HG03432 (cell line): Measurements from ENCODE around the gene SRRM4.

Experiments used
- ATAC-seq: cut with Tn5 transposase; IDR thresholded peaks from one replicate; pipeline ENCODE4 v1.9.1; 2021; ENCODE audit warnings: mild to moderate bottlenecking, moderate library complexity; ENCODE audit not compliant: unreplicated experiment

Gene SRRM4

DNA sequence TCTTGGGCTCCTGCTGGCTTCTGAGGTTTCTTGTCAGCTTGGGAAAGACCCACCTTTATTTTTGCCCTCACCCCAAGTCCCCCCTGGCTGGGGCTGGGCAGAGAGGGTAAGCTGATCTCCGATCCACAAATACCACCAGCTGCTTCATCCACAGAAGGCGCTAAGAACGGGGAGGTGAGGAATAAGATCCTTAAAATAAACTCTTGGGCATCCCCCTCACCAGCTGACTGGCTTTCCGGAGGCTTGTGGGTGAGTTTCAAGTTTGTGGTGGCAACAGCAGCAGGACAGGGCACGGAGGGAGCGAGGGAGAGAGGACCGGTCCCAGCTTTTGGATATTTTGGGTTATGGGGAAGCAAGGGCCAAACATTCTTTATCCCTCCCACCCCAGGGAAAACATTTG is 176.6 kb downstream of the SRRM4 start:
- ATAC-seq, result no peak

DNA sequence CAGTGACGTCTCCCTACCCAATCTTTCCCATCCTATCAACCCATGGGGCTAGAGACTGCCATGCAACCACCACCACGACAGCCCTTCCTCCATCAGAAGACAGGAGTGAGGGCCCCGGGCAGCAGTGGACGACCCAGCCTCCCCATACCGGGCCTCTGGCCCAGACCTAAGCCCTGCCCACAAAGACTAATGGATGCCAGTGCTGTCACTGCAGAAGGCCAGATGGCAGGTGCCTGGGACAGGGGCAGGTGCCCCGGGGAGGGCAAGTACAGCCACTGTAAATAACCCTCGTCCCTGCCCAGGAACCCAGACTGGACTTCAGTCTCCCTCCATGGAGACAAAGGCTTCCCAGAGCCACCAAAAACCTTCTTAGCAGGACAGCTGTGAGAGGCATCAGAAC is 177.1 kb downstream of the SRRM4 start:
- no peak for ATAC-seq

DNA sequence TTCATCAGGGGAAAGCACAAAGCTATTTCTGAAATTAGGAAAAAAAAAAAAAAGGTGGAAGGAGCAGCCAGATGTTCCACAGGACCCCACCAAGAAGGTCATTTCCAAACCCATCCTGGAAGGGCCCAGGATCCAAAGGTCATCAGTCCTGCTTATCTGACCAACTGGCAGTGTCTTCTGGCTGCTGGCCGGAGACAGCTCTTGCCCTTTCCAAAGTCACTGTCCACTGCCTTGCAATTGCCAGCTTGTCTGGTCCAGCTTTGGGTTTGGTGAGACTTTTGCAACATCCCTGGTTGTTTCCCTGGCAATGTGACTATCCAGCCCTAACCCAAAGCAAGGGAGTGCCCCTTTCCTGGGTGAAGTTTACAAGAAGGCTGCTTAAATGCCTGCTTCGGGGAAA is 178.5 kb downstream of the SRRM4 start:
- ATAC-seq, result no peak

DNA sequence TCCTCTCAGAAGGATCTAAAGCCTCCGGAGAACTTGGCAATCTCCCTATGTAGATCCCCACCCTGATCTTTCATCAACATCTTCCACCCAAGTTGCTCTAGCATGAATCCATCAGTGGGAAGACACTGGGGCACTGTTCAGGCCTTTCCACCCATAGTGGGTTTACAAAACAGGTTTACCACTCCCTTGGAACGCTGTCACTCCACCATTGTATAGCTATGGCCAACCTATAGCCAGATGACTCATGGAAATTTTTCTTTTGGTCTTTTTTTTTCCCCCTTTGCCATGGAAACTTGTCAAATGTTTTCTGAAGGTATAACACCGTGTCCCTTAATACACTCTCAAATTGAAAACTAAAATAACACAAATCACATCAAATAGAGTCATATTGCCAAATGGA is 186.6 kb downstream of the SRRM4 start:
- no peak for ATAC-seq

DNA sequence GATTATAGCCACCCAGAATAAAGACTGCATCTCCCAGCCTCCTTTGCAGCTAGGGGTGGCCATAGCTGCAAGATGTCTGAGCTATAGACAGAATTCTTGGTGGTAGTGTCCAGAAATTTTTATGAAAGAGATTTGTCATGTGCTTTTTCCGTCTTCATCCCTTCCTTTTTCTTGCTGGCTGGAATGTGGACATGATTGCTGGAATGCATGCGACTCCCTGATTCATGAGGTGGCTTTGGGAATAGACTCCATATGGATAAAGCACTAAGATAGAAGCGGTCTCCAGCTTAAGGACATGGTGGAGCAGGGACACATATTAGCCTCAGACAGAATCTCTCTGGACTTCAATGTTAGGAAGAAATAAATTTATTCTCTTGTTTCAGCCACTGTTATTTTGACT is 187.4 kb downstream of the SRRM4 start:
- ATAC-seq, result no peak

DNA sequence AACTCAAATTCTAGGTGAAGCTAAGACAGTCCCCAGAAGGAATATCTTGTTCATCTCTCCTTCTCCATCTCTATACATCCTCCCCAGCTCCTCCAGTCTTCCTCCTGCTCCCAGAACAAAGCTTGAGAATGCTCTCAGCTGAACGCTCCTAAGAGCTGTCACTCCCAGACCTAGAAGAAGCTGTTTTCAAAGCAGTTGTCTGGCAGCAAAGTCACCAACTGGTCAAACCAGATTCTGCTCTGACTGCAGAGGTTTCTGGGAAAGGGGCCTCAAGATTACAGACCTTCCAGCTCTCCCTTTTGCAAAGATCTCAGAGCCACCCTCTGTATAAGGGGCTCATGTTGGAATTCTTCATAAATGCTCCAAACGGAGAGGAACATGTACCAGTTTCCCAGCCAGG is 187.8 kb downstream of the SRRM4 start:
- ATAC-seq, result no peak

DNA sequence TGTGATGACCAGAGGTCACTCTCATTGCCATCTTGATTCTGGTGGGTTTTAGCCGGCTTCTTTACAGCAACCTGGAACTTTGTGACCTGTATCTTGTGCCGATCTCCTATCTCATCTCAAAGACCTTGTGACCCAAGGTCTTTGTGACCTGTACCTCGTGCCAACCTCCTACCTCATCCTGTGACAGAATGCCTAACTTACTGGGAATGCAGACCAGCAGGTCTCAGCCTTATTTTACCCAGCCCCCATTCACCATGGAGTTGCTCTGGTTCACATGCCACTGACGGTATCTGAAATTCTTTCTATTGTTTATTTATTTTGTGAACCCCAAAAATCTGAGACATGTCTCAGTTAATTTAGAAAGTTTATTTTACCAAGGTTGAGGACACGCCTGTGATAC is 189.9 kb downstream of the SRRM4 start:
- no peak for ATAC-seq

DNA sequence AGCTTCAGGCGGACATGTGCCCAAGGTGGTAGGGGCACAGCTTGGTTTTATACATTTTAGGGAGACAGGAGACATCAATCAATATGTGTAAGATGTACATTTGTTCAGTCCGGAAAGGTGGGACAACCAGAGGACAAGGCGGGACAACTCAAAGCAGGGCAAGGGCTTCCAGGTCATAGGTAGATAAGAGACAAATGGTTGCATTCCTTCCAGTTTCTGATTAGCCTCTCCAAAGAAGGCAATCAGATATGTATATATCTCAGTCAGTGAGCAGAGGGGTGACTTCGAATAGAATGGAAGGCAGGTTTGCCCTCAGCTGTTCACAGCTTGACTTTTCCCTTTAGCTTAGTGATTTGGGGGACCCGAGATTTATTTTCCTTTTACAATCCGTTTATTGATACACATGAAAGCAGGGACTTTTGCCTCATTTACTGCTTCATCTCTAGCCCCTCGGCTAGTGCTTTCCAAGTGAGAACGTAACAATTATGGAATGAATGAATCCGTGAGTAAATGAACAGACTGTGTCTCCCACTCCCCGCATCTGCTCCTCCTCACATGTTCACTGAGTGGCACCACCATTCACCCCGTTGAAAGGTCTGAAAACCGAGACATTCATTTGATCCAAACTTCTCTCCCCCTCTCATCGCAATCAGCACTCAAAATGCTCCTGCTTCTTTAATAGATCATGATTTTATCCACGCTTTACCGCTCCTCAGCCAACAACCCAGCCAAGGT is 190.5 kb downstream of the SRRM4 start:
- no peak for ATAC-seq

DNA sequence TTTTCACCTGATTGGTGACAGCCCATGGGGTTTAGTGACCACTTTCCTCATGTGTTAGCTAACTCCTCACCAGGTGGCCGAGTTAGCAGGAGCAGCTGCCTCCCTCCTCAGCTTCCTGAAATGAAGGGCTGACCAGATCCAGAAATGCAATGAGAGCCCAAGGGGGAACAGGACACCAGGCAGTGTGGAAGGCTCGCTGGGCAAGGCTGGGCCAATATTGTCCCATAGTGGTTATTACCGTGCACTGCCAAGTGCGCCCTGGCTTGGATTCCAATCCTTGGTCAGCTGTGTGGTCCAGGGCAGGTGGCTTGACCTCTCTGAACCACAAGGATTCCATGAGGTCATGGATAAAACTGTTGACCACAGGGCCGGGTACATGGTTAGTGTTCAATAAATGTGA is 193.7 kb downstream of the SRRM4 start:
- ATAC-seq, result no peak

DNA sequence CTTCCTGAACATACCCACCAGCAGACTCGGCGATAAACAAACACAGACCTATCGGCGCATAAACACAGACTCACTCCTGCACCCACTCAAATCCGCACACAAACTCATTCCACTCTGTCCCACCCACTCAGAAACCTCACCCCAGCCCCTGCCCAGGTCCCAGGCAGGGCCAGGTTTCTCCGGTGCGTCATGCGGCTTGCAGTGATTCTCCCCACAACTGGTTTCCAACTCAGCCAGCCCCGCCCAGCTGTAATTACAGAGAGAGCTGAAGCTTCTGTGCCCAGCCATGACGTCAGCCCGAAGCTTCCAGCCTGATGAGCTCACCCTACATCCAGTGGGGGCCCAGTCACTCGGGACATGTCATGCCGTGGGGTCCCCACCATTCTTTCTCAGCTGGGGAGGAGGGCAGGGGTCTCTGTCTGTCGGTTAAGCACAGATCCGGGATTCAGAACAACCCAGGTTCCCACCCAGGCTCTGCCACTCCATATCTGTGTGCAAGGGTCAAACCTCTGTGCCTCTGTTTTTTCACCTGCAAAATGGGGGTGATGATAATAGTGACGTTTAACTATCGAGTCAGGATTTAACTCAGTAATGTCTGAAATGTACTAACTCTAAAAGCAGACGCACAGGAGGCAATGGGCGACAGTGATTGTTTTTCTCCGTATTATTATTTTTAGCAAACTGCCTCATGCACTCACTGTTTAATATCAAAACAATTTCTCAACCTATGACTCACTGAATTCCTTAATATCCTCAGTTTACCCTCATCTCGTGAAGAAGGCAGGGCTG is 195.1 kb downstream of the SRRM4 start:
- no peak for ATAC-seq

DNA sequence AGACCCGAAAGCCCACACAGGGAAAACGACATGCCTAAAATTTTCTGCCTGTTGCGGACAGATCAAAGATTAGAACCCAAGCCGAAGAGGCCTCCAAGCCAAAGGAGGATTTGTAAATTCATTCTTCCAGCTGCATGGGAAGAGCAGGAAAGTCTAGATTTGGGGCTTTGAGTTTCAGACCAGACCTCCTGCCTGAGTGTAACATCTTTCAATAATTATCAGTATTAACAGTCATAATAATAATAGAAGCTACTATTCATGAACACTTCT is 195.7 kb downstream of the SRRM4 start:
- ATAC-seq, result no peak

DNA sequence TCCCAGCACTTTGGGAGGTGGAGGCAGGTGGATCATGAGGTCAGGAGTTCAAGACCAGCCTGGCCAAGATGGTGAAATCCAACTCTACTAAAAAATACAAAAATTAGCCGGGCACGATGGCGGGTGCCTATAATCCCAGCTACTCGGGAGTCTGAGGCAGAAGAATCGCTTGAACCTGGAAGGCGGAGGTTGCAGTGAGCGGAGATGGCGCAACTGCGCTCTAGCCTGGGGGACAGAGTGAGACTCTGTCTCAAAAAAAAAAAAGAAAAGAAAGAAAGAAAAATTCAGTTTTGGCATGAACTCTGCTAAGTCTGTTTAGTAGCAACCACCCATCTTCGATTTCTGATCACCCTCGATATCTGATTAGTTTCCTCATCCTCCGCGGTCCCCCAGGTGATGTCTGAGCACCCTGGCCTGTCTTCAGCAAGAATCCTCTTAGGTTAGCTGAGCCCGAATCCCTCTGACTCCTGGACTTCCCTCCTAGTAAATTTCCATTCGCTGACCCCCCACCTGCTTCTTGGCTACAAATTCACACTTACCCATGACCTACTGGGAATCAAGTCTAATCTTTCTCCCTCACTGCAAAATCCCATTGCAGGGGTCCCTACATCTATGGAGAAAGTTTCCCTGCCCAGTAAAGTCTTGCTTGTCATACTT is 196.5 kb downstream of the SRRM4 start:
- ATAC-seq, result no peak

DNA sequence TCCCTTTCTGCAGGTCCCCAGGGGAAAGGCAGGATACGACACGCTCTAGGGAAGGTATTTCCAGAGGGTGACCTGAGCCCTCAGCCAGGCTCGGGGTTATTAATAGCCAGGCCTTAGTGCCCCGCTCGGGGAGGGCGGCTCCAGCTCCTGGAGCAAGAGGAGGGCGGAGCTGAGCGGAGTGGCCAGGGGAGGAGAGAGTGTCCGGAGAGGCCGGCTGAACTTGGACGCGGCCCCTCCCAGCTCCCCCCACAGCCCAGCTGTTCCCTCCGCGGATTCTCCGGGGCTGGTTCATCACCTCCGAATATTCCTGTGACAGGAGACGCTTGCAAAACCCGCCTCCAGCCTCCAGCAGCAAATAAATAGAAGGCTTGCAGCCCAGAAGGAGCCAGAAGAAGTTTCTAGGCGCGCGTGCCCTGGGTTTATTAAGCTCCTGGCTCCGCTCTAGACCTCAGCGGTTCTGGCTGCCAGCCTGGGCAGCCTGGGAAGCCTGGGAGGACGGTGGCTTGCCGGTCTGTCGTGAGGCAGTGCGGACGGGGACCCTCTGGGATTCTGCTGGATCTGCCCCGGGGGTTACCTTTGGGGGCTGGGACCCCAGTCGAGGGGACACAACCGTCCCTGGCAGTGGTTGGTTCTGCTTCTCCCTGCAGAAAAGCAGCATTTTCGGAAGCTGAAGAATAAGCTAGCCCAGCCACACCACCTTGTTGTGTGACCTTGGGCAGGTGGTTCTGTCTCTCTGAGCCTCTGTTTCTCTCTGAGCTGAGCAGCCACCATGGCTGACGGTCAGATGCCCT is 197.4 kb downstream of the SRRM4 start, which contains the start of gene HSPB8:
HSPB8 (plus strand) TSS at position 388 of the 791 bp plus-strand sequence; CDS start at position 770, 382 bp downstream.
- no peak for ATAC-seq

DNA sequence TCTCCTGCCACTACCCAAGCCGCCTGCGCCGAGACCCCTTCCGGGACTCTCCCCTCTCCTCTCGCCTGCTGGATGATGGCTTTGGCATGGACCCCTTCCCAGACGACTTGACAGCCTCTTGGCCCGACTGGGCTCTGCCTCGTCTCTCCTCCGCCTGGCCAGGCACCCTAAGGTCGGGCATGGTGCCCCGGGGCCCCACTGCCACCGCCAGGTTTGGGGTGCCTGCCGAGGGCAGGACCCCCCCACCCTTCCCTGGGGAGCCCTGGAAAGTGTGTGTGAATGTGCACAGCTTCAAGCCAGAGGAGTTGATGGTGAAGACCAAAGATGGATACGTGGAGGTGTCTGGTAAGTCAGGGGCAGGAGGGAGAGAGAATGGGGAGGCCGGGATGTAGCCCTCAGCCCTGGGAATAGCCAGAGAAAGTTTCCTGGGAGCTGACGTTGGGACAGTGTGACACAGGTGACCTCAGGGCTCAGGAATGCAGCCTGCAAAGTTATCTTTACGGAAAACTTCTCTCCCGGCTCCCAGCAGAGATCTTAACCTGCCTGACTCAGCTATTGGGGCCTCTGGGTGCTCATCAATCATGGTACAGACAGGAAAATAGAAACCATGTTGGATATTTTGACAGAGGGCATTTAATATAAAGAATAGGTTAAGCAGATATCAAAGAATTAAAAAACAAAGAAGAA is 198.1 kb downstream of the SRRM4 start:
- no peak for ATAC-seq

DNA sequence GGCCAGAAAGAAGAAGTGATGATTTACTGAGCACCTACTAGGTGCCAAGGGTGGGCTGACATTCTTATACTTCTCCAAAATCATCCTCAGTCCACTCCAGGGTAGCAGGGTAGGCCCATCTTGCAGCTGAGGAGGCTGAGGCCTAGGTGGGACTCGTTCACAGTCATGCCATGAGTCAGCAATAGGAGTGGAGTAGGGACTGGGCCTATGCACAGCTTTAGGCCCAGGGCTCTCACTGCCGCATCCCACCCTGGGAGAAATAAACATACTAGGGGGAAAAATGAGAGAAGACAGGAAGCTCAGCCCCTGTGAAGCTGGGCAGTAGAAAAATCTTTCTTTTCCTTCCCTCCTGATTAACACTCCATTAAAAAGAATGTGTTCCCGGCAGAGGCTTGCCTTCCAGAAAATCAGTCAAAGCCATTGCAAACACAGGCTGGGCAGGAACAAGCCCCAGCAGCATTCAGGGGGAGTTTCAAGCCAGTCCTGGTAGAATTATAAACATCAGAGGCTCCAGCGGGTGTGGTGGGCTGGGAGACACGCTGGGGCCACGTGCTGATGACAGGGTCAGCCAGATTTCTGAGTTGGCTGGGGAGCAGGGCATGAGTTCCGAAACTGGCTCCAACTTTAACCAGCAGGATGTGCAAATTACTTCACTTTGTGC is 199.2 kb downstream of the SRRM4 start:
- no peak for ATAC-seq

DNA sequence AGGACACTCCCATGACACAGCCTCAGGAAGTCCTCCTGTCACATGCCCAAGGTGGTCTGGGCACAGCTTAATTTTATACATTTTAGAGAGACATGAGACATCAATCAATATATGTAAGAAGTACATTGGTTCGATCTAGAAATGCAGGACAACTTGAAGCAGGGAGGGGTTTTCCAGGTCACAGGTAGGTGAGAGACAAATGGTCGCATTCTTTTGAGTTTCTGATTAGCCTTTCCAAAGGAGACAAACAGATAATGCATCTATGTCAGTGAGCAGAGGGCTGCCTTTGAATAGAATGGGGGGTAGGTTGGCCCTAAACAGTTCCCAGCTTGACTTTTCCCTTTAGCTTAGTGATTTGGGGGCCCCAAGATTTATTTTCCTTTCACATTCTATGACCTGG is 199.9 kb downstream of the SRRM4 start:
- ATAC-seq, result no peak

DNA sequence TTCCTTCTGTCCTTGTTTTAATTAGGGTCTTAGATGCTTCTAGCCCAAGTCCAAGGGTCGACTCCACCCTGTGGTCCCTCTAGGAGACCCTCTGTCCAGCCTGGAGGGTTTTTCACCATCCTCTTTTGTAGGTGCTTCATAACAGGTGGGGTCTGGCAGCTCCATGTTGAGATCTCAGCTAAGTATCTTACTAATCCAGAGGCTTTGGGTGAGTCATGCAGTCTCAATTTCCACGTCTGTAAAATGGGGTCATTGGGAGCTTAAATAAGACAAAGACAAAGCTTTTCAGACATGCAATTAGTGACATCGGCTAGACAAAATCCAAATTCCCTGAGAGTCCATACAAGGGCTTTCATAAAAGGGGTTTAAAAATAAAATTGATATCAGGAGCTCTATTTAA is 200.6 kb downstream of the SRRM4 start:
- no peak for ATAC-seq

DNA sequence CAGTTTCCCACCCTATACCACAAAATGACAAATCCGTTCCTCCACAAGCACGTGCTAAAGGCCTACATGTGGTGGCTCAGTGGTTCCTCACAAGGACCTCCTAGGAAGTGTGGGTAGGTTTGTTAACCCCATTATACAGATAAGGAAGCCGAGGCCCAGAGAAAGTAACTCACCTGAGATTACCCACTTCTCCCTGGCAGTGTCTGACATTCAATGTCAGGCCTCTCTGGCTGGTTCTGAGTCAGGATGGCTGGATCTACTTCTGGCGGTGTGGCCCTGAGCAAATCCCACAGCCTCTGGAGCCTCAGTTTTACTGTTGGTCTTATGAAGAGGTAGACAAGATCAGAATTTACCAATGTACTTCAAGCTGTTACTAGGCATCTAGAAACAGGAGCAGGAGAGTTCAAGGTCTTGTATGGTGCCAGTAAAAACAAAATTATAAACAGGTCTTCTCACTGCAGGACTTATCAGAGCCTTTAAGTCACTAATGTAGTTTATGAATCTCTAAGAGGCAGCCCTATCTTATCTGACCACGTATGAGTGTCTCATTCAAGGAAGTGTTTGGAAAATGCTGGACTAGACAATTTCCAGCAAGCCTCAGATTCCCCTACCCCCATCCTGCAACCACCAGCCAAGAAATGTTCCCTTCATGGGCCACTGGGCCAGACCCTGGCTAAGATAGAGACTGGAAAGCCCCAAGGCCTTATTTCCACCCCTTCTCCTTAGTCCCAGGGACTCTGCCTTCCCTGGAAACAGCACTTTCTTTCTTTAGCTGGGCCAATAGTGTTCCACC is 201.6 kb downstream of the SRRM4 start:
- no peak for ATAC-seq

DNA sequence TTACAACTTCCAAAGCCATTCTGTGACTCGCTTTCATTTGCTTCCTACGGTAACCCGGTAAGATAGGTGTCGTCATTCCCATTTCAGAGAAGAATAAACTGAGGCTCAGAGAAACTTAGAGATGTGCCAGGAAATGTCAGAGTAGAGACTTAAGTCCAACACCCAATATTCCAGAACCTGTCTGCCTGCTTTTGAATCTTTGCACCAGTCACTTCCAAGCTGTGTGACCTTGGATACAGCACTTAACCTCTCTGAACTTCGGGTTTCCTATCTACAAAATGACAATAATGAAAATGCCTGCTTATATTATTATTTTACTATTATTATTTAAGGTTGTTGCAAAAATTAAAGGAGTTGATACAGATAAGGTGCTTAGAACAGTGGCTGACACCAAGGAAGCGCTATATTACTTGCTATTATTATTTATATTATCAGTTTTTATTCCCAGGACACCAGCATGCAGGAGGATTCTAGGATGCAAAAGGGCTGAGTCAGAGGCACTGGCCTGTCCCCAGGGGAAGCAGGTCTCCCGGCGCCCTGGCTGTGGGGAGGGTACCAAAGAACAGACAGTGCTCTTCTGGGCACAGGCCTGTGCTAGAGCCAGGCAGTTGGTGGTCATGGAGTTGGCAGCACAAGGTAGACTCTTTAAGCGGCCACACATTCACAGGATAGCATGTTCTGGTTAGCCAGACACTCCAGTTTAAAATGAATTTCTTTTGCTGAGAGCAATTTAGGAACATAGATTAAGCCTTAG is 202.8 kb downstream of the SRRM4 start:
- no peak for ATAC-seq
